CD4-positive, alpha-beta T cell treated with Interleukin-6 at 100 ng/mL for 8 hours (primary cell): ENCODE results near the gene FAM9C.
"Not testable (repeated sequence)": the region's sequence is repeated elsewhere in the genome, so short reads cannot be mapped to it uniquely, and the experiment has no call there.

Source experiments
- DNase-seq: peaks from one replicate; pipeline ENCODE4 v3.0.0-alpha.2; 2020; ENCODE audit warnings: mixed read lengths, low spot score

FAM9C gene

GRCh38 chrX:13076176-13076961, 31.9 kb upstream of the FAM9C start:
- DNase-seq, result no peak

- DNase-seq, result peak; percentile 60
Observed at GRCh38 chrX:13074297-13075262, 30.2 kb upstream of the FAM9C start.

GRCh38 chrX:13069771-13070416, 25.5 kb upstream of the FAM9C start:
- DNase-seq, result no peak

- no peak for DNase-seq
Observed at GRCh38 chrX:13068651-13069050, 24.2 kb upstream of the FAM9C start.

- DNase-seq, result no peak
Observed at GRCh38 chrX:13067773-13068172, 23.4 kb upstream of the FAM9C start.

- no peak for DNase-seq
Observed at GRCh38 chrX:13066391-13066790, 22.0 kb upstream of the FAM9C start.

GRCh38 chrX:13064599-13065143, 20.3 kb upstream of the FAM9C start:
- no peak for DNase-seq

GRCh38 chrX:13063124-13063523, 18.7 kb upstream of the FAM9C start:
- DNase-seq, result not testable (repeated sequence)

GRCh38 chrX:13062331-13062730, 17.9 kb upstream of the FAM9C start:
- DNase-seq, result not testable (repeated sequence)

- DNase-seq, result not testable (repeated sequence)
Observed at GRCh38 chrX:13061215-13061708, 16.8 kb upstream of the FAM9C start.

GRCh38 chrX:13059637-13060499, 15.4 kb upstream of the FAM9C start:
- no peak for DNase-seq

- DNase-seq, result no peak
Observed at GRCh38 chrX:13055486-13055885, 11.1 kb upstream of the FAM9C start.

GRCh38 chrX:13053171-13053570, 8.8 kb upstream of the FAM9C start:
- no peak for DNase-seq

GRCh38 chrX:13051529-13052172, 7.2 kb upstream of the FAM9C start:
- peak; percentile 80 for DNase-seq

GRCh38 chrX:13051167-13051528, 6.7 kb upstream of the FAM9C start:
- DNase-seq, result no peak

- no peak for DNase-seq
Observed at GRCh38 chrX:13050151-13050550, 5.7 kb upstream of the FAM9C start.

- DNase-seq, result no peak
Observed at GRCh38 chrX:13048280-13048679, 3.9 kb upstream of the FAM9C start.

GRCh38 chrX:13047759-13048158, 3.3 kb upstream of the FAM9C start:
- no peak for DNase-seq

- no peak for DNase-seq
Observed at GRCh38 chrX:13046141-13046855, 1.9 kb upstream of the FAM9C start.

GRCh38 chrX:13043938-13044337, 482 bp downstream of the FAM9C start:
- DNase-seq, result no peak
